Raji (cell line): ENCODE results near the gene DYRK1A.

Experiments used
- POLR2A ChIP-seq: IDR thresholded peaks from 2 replicates; pipeline ENCODE4 v1.6.1; 2011; ENCODE audit warnings: low read depth, low read length, control low read depth; ENCODE audit not compliant: insufficient read depth

The DYRK1A gene

GRCh38 chr21:37575580-37575979 is 209.0 kb downstream of the DYRK1A start:
- TF ChIP-seq POLR2A = no peak
